Upper lobe of left lung (tissue), 6 donors: ENCODE measurements around the gene PROK2. TPM values are rescaled to one million over a fixed set of nuclear protein-coding genes. Genes with fewer than 3 reads are reported as not detected.

Source experiments
- ATAC-seq, 2 donors: fragments of 200-7000 bp; cut with Tn5 transposase; one replicate each; pipeline ENCODE4 v1.9.1; 2022; ENCODE audit warnings: mild to moderate bottlenecking in 2 of 2, moderate library complexity in 2 of 2; ENCODE audit not compliant: low FRiP score in 2 of 2
- DNase-seq, 2 donors: peaks; one replicate each; pipeline ENCODE4 v3.0.0-alpha.2; 2019 to 2020
- H3K27ac ChIP-seq, 4 donors: fragments of 200-600 bp; sonication (generic); one replicate each; pipeline ENCODE4 v1.5.1; 2016 to 2019
- H3K27me3 ChIP-seq, 4 donors: fragments of 200-600 bp; sonication (generic); one replicate each; pipeline ENCODE4 v1.5.1; 2017 to 2019
- H3K36me3 ChIP-seq, 4 donors: fragments of 200-600 bp; sonication (generic); one replicate each; pipeline ENCODE4 v1.5.1; 2016 to 2019
- H3K4me1 ChIP-seq, 4 donors: fragments of 200-600 bp; sonication (generic); one replicate each; pipeline ENCODE4 v1.5.1; 2018 to 2019
- H3K4me3 ChIP-seq, 4 donors: fragments of 200-600 bp; sonication (generic); one replicate each; pipeline ENCODE4 v1.5.1; 2017 to 2019; ENCODE audit warnings: mild to moderate bottlenecking in 2 of 4, moderate library complexity in 1 of 4
- H3K9me3 ChIP-seq, 4 donors: fragments of 200-600 bp; sonication (generic); one replicate each; pipeline ENCODE4 v1.5.1; 2018 to 2019
- CTCF ChIP-seq, 6 experiments: fragments of 450-650 bp in 4 of 6; fragments of 200-600 bp in 2 of 6; sonication (generic) in 2 of 6; IDR thresholded peaks; one replicate each; pipeline ENCODE4 v1.5.1; 2016 to 2019; ENCODE audit warnings: antibody characterized with exemption in 6 of 6
- EP300 ChIP-seq, 4 donors: sonication (generic); formaldehyde crosslinking; IDR thresholded peaks; one replicate each; pipeline ENCODE4 v1.5.1; 2017; ENCODE audit warnings: antibody characterized with exemption in 4 of 4, control low read depth in 2 of 4
- POLR2A ChIP-seq, 4 donors: fragments of 450-650 bp; IDR thresholded peaks; one replicate each; pipeline ENCODE4 v1.5.1; 2016 to 2017; ENCODE audit warnings: antibody characterized with exemption in 4 of 4, mild to moderate bottlenecking in 2 of 4
- POLR2AphosphoS5 ChIP-seq, 2 donors: sonication (generic); formaldehyde crosslinking; IDR thresholded peaks; one replicate each; pipeline ENCODE4 v1.5.1; 2017; ENCODE audit warnings: antibody characterized with exemption in 2 of 2
- WGBS, 2 donors: methylation state at CpG; one replicate each; pipeline ENCODE4 v1.1.5; 2017 to 2018; 5-methylcytosine and 5-hydroxymethylcytosine counted together
- total RNA-seq, 6 donors: library from RNA; depleted of rRNA in 4 of 6; stranded (reverse); fragments of >200 nt in 4 of 6; gene quantifications; one replicate each; pipeline versions ENCODE4 v1.1.0 to v1.2.1, GENCODE V29; 2016 to 2021
- donor health status: DM: no; HTN: no; CAD: no; lungs with moderate emphysema.
- donor health status: DM: no; HTN: yes; CAD: no; lungs with severe emphysema.

PROK2 gene
- total RNA-seq, 6 donors from 2014 or later = 2.3 to 10.7 (median 3.3) TPM; not detected in 1

GRCh38 chr3:71810056-71810455 is 25.1 kb upstream of the PROK2 start:
- 92 to 94% methylated on average over 3 of the region's 3 CpGs for WGBS, 2 donors
- no peak for ATAC-seq
- TF ChIP-seq EP300 (IDR thresholded peaks at IDR 0.05) = no peak
- TF ChIP-seq POLR2A (IDR thresholded peaks at IDR 0.05) = no peak
- no peak for TF ChIP-seq POLR2AphosphoS5 (IDR thresholded peaks at IDR 0.05)
- TF ChIP-seq CTCF (IDR thresholded peaks at IDR 0.05) = no peak

GRCh38 chr3:71809321-71810026 is 24.5 kb upstream of the PROK2 start:
- 87 to 89% methylated on average over 6 of the region's 6 CpGs for WGBS, 2 donors
- no peak for ATAC-seq
- Histone ChIP-seq H3K27me3 (no peaks in the 10 kb centered on the region), H3K4me3 (no peak overlapping the region), H3K9me3 (no peaks in the 10 kb centered on the region), H3K4me1 (no peaks in the 10 kb centered on the region), H3K27ac (no peak overlapping the region), H3K36me3 (no peaks in the 10 kb centered on the region)
- TF ChIP-seq POLR2AphosphoS5 (IDR thresholded peaks at IDR 0.05) (no peak), POLR2A (IDR thresholded peaks at IDR 0.05) (no peak)
- DNase-seq = no peak

More at GRCh38 chr3:71810056-71810455, 25.1 kb upstream of the PROK2 start:
- Histone ChIP-seq H3K4me1 (no peaks in the 10 kb centered on the region), H3K4me3 (no peak overlapping the region), H3K9me3 (no peaks in the 10 kb centered on the region), H3K27me3 (no peaks in the 10 kb centered on the region), H3K36me3 (no peaks in the 10 kb centered on the region), H3K27ac (no peak overlapping the region)
- DNase-seq = no peak

- 62 to 81% methylated on average over 3 of the region's 3 CpGs for WGBS, 2 donors
- Histone ChIP-seq H3K36me3 (no peaks in the 10 kb centered on the region), H3K27me3 (no peaks in the 10 kb centered on the region), H3K4me3 (no peak overlapping the region), H3K27ac (peak overlapping the region in 1 of 4 donors; percentile 57), H3K9me3 (no peaks in the 10 kb centered on the region), H3K4me1 (no peaks in the 10 kb centered on the region)
- no peak for DNase-seq
- TF ChIP-seq POLR2AphosphoS5 (IDR thresholded peaks at IDR 0.05) (no peak), POLR2A (IDR thresholded peaks at IDR 0.05) (no peak), EP300 (IDR thresholded peaks at IDR 0.05) (no peak), CTCF (IDR thresholded peaks at IDR 0.05) (no peak)
- no peak for ATAC-seq
Observed at GRCh38 chr3:71806736-71807135, 21.8 kb upstream of the PROK2 start.

- H3K36me3 ChIP-seq = no peaks in the 10 kb centered on the region
- DNase-seq (no peak), ATAC-seq (no peak)
- WGBS, 2 donors = 79 to 80% methylated on average over 2 of the region's 2 CpGs
- no peaks in the 10 kb centered on the region for H3K27me3 ChIP-seq
- TF ChIP-seq CTCF (IDR thresholded peaks at IDR 0.05) (no peak), EP300 (IDR thresholded peaks at IDR 0.05) (no peak), POLR2AphosphoS5 (IDR thresholded peaks at IDR 0.05) (no peak), POLR2A (IDR thresholded peaks at IDR 0.05) (no peak)
- H3K9me3 ChIP-seq = no peaks in the 10 kb centered on the region
- peak overlapping the region in 3 of 4 donors; percentile 33 to 57 (median 36) for H3K27ac ChIP-seq
- no peak overlapping the region for H3K4me3 ChIP-seq
- no peaks in the 10 kb centered on the region for H3K4me1 ChIP-seq
Observed at GRCh38 chr3:71805691-71806090, 20.7 kb upstream of the PROK2 start.

- Histone ChIP-seq H3K36me3 (no peaks in the 10 kb centered on the region), H3K9me3 (no peaks in the 10 kb centered on the region), H3K4me1 (no peaks in the 10 kb centered on the region), H3K27me3 (no peaks in the 10 kb centered on the region), H3K4me3 (no peak overlapping the region), H3K27ac (peak overlapping the region in 3 of 4 donors; percentile 33 to 57 (median 36))
- ATAC-seq (no peak), DNase-seq (peak in 1 of 2 donors; percentile 50)
- TF ChIP-seq POLR2AphosphoS5 (IDR thresholded peaks at IDR 0.05) = no peak
- no peak for TF ChIP-seq EP300 (IDR thresholded peaks at IDR 0.05)
- no peak for TF ChIP-seq CTCF (IDR thresholded peaks at IDR 0.05)
- no peak for TF ChIP-seq POLR2A (IDR thresholded peaks at IDR 0.05)
- 79 to 80% methylated on average over 2 to 3 of the region's 3 CpGs for WGBS, 2 donors
Observed at GRCh38 chr3:71805199-71805598, 20.3 kb upstream of the PROK2 start.
